Neuronal stem cell (in vitro differentiated cells): ENCODE measurements around the gene KLF8.

ENCODE experiments used
- DNase-seq: peaks from one replicate; pipeline ENCODE4 v3.0.0-alpha.2; 2013; ENCODE audit warnings: low spot score
- H2AFZ ChIP-seq: one replicate; pipeline ENCODE4 v1.6.1; 2013; ENCODE audit warnings: mild to moderate bottlenecking, low read length, inconsistent platforms
- H2AK5ac ChIP-seq: 2 replicates; pipeline ENCODE4 v1.6.1; 2013; ENCODE audit warnings: low read depth, mild to moderate bottlenecking, inconsistent platforms, low read length, moderate library complexity, mixed read lengths
- H2BK120ac ChIP-seq: 2 replicates; pipeline ENCODE4 v1.6.1; 2013; ENCODE audit warnings: low read depth, mild to moderate bottlenecking, inconsistent platforms, low read length, moderate library complexity, mixed read lengths
- H2BK12ac ChIP-seq: one replicate; pipeline ENCODE4 v1.6.1; 2013; ENCODE audit warnings: low read length, inconsistent platforms
- H2BK15ac ChIP-seq: 2 replicates; pipeline ENCODE4 v1.6.1; 2013; ENCODE audit warnings: mild to moderate bottlenecking, low read length, inconsistent platforms, mixed read lengths
- H2BK5ac ChIP-seq: one replicate; pipeline ENCODE4 v1.6.1; 2013; ENCODE audit warnings: inconsistent platforms, mild to moderate bottlenecking, low read length, moderate library complexity
- H3K14ac ChIP-seq: one replicate; pipeline ENCODE4 v1.6.1; 2013; ENCODE audit warnings: low read length, inconsistent platforms
- H3K18ac ChIP-seq: 2 replicates; pipeline ENCODE4 v1.6.1; 2013; ENCODE audit warnings: low read length, inconsistent platforms
- H3K23ac ChIP-seq: 2 replicates; pipeline ENCODE4 v1.6.1; 2013; ENCODE audit warnings: low read depth, mild to moderate bottlenecking, mixed read lengths, low read length, inconsistent platforms; ENCODE audit not compliant: poor library complexity
- H3K27ac ChIP-seq: replicated peaks from 3 replicates; pipeline ENCODE4 v1.5.1; 2013; ENCODE audit warnings: low read length, inconsistent platforms
- H3K27me3 ChIP-seq, 3 experiments: 2 replicates each; pipeline ENCODE4 v1.6.1; 2013; ENCODE audit warnings: low read length in 3 of 3, mild to moderate bottlenecking in 2 of 3, inconsistent platforms in 1 of 3, low read depth in 1 of 3, mixed read lengths in 1 of 3, moderate library complexity in 1 of 3; ENCODE audit not compliant: control insufficient read depth in 3 of 3, insufficient read depth in 3 of 3
- H3K36me3 ChIP-seq, 2 donors: replicated peaks in 1 of 2; 2 replicates each; pipeline ENCODE4 v1.6.1; 2013; ENCODE audit warnings: low read length in 2 of 2; ENCODE audit not compliant: control insufficient read depth in 2 of 2, insufficient read depth in 2 of 2
- H3K4ac ChIP-seq: 2 replicates; pipeline ENCODE4 v1.6.1; 2013; ENCODE audit warnings: inconsistent platforms, mild to moderate bottlenecking, low read length, moderate library complexity
- H3K4me1 ChIP-seq, 2 donors: 1 replicate in 1 of 2; 2 replicates in 1 of 2; pipeline ENCODE4 v1.6.1; 2013; ENCODE audit warnings: low read length in 2 of 2, low read depth in 1 of 2; ENCODE audit not compliant: control insufficient read depth in 2 of 2, insufficient read depth in 1 of 2
- H3K4me2 ChIP-seq: one replicate; pipeline ENCODE4 v1.6.1; 2013; ENCODE audit warnings: mild to moderate bottlenecking, low read length, inconsistent platforms; ENCODE audit not compliant: insufficient read depth, poor library complexity, severe bottlenecking
- H3K4me3 ChIP-seq, 2 donors: 2 replicates each; pipeline ENCODE4 v1.5.1; 2013; ENCODE audit warnings: low read length in 2 of 2, mild to moderate bottlenecking in 2 of 2, inconsistent platforms in 1 of 2, moderate library complexity in 1 of 2
- H3K79me1 ChIP-seq: one replicate; pipeline ENCODE4 v1.6.1; 2013; ENCODE audit warnings: low read depth, mild to moderate bottlenecking, inconsistent platforms, low read length, moderate library complexity
- H3K9ac ChIP-seq: one replicate; pipeline ENCODE4 v1.6.1; 2013; ENCODE audit warnings: mild to moderate bottlenecking, low read depth, low read length, inconsistent platforms; ENCODE audit not compliant: poor library complexity
- H3K9me3 ChIP-seq, 2 donors: replicated peaks in 1 of 2; 2 replicates each; pipeline versions ENCODE3 to v1.6.1; 2013; ENCODE audit warnings: low read length in 2 of 2, mild to moderate bottlenecking in 2 of 2, inconsistent platforms in 1 of 2, low read depth in 1 of 2, mixed read lengths in 1 of 2, moderate library complexity in 1 of 2; ENCODE audit not compliant: control insufficient read depth in 2 of 2, insufficient read depth in 1 of 2
- H4K8ac ChIP-seq: one replicate; pipeline ENCODE4 v1.6.1; 2013; ENCODE audit warnings: low read depth, mild to moderate bottlenecking, inconsistent platforms, low read length, moderate library complexity
- H4K91ac ChIP-seq: one replicate; pipeline ENCODE4 v1.6.1; 2013; ENCODE audit warnings: low read length, low read depth, mild to moderate bottlenecking, inconsistent platforms; ENCODE audit not compliant: poor library complexity
- WGBS, 2 donors: extraction: QIAGEN DNeasy Blood & Tissue Kit; methylation state at CpG; one replicate each; pipeline ENCODE4 v1.1.7; 2013; ENCODE audit warnings: missing lambda C conversion rate in 2 of 2, mixed read lengths in 1 of 2; ENCODE audit not compliant: insufficient read length in 2 of 2, insufficient replicate concordance in 1 of 2; ENCODE audit errors: extremely low coverage in 2 of 2; 5-methylcytosine and 5-hydroxymethylcytosine counted together

Gene KLF8

GRCh38 chrX:56313308-56313707 is 81.2 kb downstream of the KLF8 start:
- H4K8ac ChIP-seq, result no peak overlapping the region
- no peaks in the 10 kb centered on the region for H3K9me3 ChIP-seq
- no peak for DNase-seq
- no peaks in the 10 kb centered on the region for H3K4me1 ChIP-seq
- no peak overlapping the region for H3K23ac ChIP-seq
- no peak overlapping the region for H2BK15ac ChIP-seq
- no peaks in the 10 kb centered on the region for H3K36me3 ChIP-seq
- H3K79me1 ChIP-seq, result no peaks in the 10 kb centered on the region
- no peak overlapping the region for H2BK120ac ChIP-seq
- H2AFZ ChIP-seq, result no peak overlapping the region
- H3K18ac ChIP-seq, result no peak overlapping the region
- no peak overlapping the region for H3K9ac ChIP-seq
- no peak overlapping the region for H2BK5ac ChIP-seq
- H3K27me3 ChIP-seq, result no peaks in the 10 kb centered on the region
- no peak overlapping the region for H2BK12ac ChIP-seq
- no peak overlapping the region for H2AK5ac ChIP-seq
- H3K4me2 ChIP-seq, result no peak overlapping the region
- no peak overlapping the region for H3K4ac ChIP-seq
- H3K27ac ChIP-seq, result no peak overlapping the region
- H4K91ac ChIP-seq, result no peak overlapping the region
- WGBS, 2 donors, result no CpG with 5 or more reads among the region's 3 CpGs
- H3K4me3 ChIP-seq, result no peak overlapping the region
- H3K14ac ChIP-seq, result no peak overlapping the region

- Histone ChIP-seq H4K91ac (no peak overlapping the region), H2BK12ac (no peak overlapping the region), H3K4ac (no peak overlapping the region), H2AK5ac (no peak overlapping the region), H2AFZ (no peak overlapping the region), H3K14ac (no peak overlapping the region), H3K23ac (no peak overlapping the region), H3K79me1 (no peaks in the 10 kb centered on the region), H3K9ac (no peak overlapping the region), H3K9me3 (no peaks in the 10 kb centered on the region), H3K18ac (no peak overlapping the region), H3K27ac (no peak overlapping the region), H2BK15ac (no peak overlapping the region), H3K27me3 (no peaks in the 10 kb centered on the region), H3K4me3 (no peak overlapping the region), H2BK120ac (no peak overlapping the region), H3K4me2 (no peak overlapping the region), H3K36me3 (no peaks in the 10 kb centered on the region), H3K4me1 (no peaks in the 10 kb centered on the region), H4K8ac (no peak overlapping the region), H2BK5ac (no peak overlapping the region)
- no peak for DNase-seq
- WGBS, 2 donors, result no CpG with 5 or more reads among the region's 3 CpGs
These were observed 82.2 kb downstream of the KLF8 start for GRCh38 chrX:56314334-56314733.

DNA sequence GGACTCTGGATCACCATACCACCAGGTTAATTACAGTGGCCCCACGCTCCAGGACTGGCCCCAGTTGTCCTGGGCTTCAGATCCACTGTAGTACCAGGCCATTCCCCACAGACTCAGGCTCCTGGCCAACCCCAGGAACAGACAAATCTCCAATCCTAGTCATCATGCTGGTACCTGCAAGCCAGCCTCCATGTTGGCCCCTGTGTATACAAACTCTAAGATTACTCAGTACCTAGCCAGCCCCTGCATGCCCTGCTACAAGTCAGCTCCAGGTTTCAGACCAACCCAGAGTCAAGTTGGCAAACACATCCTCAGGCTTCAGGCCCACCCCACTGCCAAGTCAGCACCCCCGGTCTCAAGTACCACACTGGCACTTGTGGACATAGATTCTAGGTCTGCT is 85.9 kb downstream of the KLF8 start:
- Histone ChIP-seq H2AK5ac (no peak overlapping the region), H3K4me1 (no peaks in the 10 kb centered on the region), H2BK12ac (no peak overlapping the region), H3K27me3 (no peaks in the 10 kb centered on the region), H3K4me2 (no peak overlapping the region), H3K4ac (no peak overlapping the region), H2BK5ac (no peak overlapping the region), H3K9ac (no peak overlapping the region), H3K27ac (no peak overlapping the region), H3K4me3 (no peak overlapping the region), H4K91ac (no peak overlapping the region), H2AFZ (no peak overlapping the region), H3K36me3 (no peaks in the 10 kb centered on the region), H2BK15ac (no peak overlapping the region), H3K23ac (no peak overlapping the region), H3K9me3 (no peaks in the 10 kb centered on the region), H2BK120ac (no peak overlapping the region), H3K14ac (no peak overlapping the region), H3K18ac (no peak overlapping the region), H3K79me1 (no peaks in the 10 kb centered on the region), H4K8ac (no peak overlapping the region)
- WGBS, 2 donors, result no CpG with 5 or more reads among the region's 2 CpGs
- no peak for DNase-seq

DNA sequence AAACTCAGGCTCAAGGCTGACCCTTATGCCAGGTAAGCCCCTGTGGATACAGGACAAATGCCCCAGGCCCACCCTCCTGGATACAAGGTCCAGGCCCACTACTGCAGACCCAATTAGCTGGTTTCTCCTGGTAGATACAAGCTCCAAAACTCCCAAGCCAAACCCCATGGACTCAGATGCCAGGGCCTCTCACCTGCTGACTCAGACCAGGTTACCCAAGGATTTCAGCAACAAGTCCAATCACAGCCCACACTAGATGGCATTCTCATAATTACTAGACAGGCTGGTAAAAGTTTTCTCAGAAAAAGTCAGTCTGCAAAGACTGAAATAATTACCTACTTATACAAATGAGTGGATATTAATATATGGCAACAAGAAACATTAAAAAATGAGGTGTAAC is 87.0 kb downstream of the KLF8 start:
- Histone ChIP-seq H3K27me3 (no peaks in the 10 kb centered on the region), H3K9me3 (no peaks in the 10 kb centered on the region)

More for the DNA sequence above, 87.0 kb downstream of the KLF8 start:
- H2BK120ac ChIP-seq, result no peak overlapping the region
- H3K4me2 ChIP-seq, result no peak overlapping the region
- H4K91ac ChIP-seq, result no peak overlapping the region
- no peak overlapping the region for H3K27ac ChIP-seq
- H3K14ac ChIP-seq, result no peak overlapping the region
- no peaks in the 10 kb centered on the region for H3K4me1 ChIP-seq
- no peak overlapping the region for H3K9ac ChIP-seq
- DNase-seq, result no peak
- H3K18ac ChIP-seq, result no peak overlapping the region
- H2BK5ac ChIP-seq, result no peak overlapping the region
- no peak overlapping the region for H4K8ac ChIP-seq
- H3K23ac ChIP-seq, result no peak overlapping the region
- H2BK15ac ChIP-seq, result no peak overlapping the region
- H2AFZ ChIP-seq, result no peak overlapping the region
- no peak overlapping the region for H3K4me3 ChIP-seq
- no peaks in the 10 kb centered on the region for H3K79me1 ChIP-seq
- H3K4ac ChIP-seq, result no peak overlapping the region
- no peak overlapping the region for H2AK5ac ChIP-seq
- H3K36me3 ChIP-seq, result no peaks in the 10 kb centered on the region
- no peak overlapping the region for H2BK12ac ChIP-seq
